ENCODE results near the gene SH3RF3.

- TF ChIP-seq CTCF (IDR thresholded peaks at IDR 0.05), result no peak
- no peak for TF ChIP-seq POLR2A (IDR thresholded peaks at IDR 0.05)
Measured at GRCh38 chr2:109437325-109438090, 308.5 kb downstream of the SH3RF3 start.
